Measurements from ENCODE around the gene COG7. TPM values are rescaled to one million over a fixed set of nuclear protein-coding genes. Genes with fewer than 3 reads are reported as not detected.
"Not testable (repeated sequence)": the region's sequence is repeated elsewhere in the genome, so short reads cannot be mapped to it uniquely, and the experiment has no call there.

The COG7 gene
- total RNA-seq, 1 donor from 2014 or later = 17.7 TPM

DNA sequence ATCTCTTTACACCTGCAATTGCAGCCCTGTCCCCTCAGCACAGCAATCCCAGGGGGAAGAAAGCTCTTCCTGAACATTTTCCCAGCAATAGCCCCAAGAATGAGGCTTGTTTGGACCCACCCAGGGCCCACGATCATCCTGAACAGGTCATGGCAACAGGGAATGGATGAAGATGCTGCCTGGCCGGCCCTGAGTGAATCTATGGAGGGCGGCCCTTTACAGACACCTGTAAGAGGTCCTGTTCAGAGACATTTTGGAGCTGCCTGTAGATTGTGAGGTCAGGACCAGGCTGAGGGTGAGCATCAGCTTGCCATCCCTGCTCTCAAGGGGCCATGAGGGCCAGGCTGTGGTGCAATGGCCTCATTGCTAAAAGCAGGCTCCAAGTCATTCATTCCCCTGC, 69.1 kb downstream of the COG7 start:
- Mint-ChIP-seq H3K4me1 (ENCODE audit: low read depth) (no peaks in the 10 kb centered on the region), H3K9me3 (ENCODE audit: low read depth) (no peaks in the 10 kb centered on the region), H3K27me3 (ENCODE audit: low read depth) (peaks cover 9% of the 10 kb centered on the region), H3K27ac (ENCODE audit: unreplicated experiment) (no peak overlapping the region), H3K36me3 (ENCODE audit: low read depth) (peaks cover 7% of the 10 kb centered on the region), H3K4me3 (ENCODE audit: unreplicated experiment) (no peak overlapping the region)
- peak; percentile 37 for DNase-seq (ENCODE audit: low spot score)
- TF ChIP-seq, protein P1, sequence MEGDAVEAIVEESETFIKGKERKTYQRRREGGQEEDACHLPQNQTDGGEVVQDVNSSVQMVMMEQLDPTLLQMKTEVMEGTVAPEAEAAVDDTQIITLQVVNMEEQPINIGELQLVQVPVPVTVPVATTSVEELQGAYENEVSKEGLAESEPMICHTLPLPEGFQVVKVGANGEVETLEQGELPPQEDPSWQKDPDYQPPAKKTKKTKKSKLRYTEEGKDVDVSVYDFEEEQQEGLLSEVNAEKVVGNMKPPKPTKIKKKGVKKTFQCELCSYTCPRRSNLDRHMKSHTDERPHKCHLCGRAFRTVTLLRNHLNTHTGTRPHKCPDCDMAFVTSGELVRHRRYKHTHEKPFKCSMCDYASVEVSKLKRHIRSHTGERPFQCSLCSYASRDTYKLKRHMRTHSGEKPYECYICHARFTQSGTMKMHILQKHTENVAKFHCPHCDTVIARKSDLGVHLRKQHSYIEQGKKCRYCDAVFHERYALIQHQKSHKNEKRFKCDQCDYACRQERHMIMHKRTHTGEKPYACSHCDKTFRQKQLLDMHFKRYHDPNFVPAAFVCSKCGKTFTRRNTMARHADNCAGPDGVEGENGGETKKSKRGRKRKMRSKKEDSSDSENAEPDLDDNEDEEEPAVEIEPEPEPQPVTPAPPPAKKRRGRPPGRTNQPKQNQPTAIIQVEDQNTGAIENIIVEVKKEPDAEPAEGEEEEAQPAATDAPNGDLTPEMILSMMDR (IDR thresholded peaks at IDR 0.05) = no peak

DNA sequence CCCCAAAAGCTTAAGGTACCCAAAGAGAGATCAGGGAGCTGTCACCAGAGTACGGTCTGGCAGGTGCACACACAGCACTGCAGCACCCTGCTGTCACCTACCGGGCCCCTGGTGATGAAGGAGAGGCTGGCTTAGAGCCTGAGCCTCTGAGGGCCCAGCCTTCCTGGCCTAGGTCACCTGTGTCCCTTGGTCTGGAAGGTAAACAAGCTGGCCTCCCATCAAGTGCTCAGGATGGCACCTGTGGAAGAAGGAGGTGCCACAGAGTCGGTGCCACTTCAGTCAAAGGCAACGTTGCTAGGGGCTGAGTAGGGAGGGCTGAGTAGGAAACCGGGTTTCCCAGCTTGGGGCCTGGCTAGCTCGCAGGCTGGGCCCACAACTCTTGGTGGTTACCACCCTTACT, 70.7 kb downstream of the COG7 start:
- Mint-ChIP-seq H3K36me3 (ENCODE audit: low read depth) (no peaks in the 10 kb centered on the region), H3K27me3 (ENCODE audit: low read depth) (peaks cover 10% of the 10 kb centered on the region), H3K4me1 (ENCODE audit: low read depth) (no peaks in the 10 kb centered on the region), H3K9me3 (ENCODE audit: low read depth) (no peaks in the 10 kb centered on the region), H3K4me3 (ENCODE audit: unreplicated experiment) (no peak overlapping the region), H3K27ac (ENCODE audit: unreplicated experiment) (no peak overlapping the region)
- DNase-seq (ENCODE audit: low spot score) = peak; percentile 70
- TF ChIP-seq, protein P1 (IDR thresholded peaks at IDR 0.05) = no peak

DNA sequence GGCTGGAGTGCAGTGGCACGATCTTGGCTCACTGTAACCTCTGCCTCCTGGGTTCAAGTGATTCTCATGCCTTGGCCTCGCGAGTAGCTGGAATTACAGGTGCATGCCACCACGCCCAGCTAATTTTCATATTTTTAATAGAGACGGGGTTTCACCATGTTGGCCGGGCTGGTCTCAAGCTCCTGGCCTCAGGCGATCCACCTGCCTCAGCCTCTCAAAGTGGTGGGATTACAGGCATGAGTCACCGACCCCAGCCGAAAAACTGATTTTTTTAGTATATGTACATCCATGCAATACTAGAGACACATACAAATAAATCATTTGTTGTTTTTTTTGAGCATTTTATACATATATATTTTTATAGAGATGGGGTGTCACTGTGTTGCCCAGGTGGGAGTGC, 71.3 kb downstream of the COG7 start:
- not testable (repeated sequence) for H3K27ac Mint-ChIP-seq (ENCODE audit: unreplicated experiment); H3K9me3 Mint-ChIP-seq (ENCODE audit: low read depth); H3K4me3 Mint-ChIP-seq (ENCODE audit: unreplicated experiment); H3K36me3 Mint-ChIP-seq (ENCODE audit: low read depth); H3K4me1 Mint-ChIP-seq (ENCODE audit: low read depth)
- DNase-seq (ENCODE audit: low spot score) = peak; percentile 26
- peaks cover 10% of the 10 kb centered on the region for H3K27me3 Mint-ChIP-seq (ENCODE audit: low read depth)

DNA sequence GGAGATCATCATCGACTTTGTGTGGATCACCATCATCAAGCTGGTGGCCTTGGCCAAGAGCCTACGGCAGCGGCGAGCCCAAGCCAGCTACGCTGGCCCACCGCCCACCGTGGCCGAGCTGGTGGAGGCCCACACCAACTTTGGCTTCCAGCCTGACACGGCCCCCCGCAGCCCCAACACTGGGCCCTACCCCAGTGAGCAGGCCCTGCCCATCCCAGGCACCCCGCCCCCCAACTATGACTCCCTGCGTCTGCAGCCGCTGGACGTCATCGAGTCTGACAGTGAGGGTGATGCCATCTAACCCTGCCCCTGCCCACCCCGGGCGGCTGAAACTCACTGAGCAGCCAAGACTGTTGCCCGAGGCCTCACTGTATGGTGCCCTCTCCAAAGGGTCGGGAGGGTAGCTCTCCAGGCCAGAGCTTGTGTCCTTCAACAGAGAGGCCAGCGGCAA, 72.5 kb downstream of the COG7 start:
- Mint-ChIP-seq H3K27ac (ENCODE audit: unreplicated experiment) (no peak overlapping the region), H3K27me3 (ENCODE audit: low read depth) (peaks cover 15% of the 10 kb centered on the region), H3K4me3 (ENCODE audit: unreplicated experiment) (no peak overlapping the region), H3K36me3 (ENCODE audit: low read depth) (no peaks in the 10 kb centered on the region), H3K4me1 (ENCODE audit: low read depth) (no peaks in the 10 kb centered on the region), H3K9me3 (ENCODE audit: low read depth) (no peaks in the 10 kb centered on the region)
- peak; percentile 84 for DNase-seq (ENCODE audit: low spot score)
- TF ChIP-seq, protein P1 (IDR thresholded peaks at IDR 0.05) = no peak

DNA sequence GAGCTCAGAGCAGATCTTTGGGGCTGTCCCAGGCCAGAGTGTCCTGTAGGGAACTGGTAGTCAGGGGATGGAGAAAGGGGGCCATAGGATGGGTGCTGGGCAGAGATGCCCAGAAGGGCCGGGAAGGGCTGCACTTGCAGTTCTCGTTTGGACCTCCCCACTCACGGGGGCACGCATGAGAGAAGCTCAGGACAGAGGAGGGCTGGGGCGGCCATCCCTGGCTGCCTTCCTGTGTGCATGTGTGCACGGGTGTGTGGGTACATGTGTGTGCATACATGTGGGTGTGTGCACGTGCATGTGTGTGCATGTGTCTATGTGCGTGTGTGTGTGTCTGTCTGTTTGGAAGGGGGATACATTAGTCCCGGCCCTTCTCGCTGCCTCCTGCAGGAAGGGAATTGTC, 73.3 kb downstream of the COG7 start:
- Mint-ChIP-seq H3K27ac (ENCODE audit: unreplicated experiment) (no peak overlapping the region), H3K27me3 (ENCODE audit: low read depth) (peaks cover 15% of the 10 kb centered on the region), H3K36me3 (ENCODE audit: low read depth) (no peaks in the 10 kb centered on the region), H3K4me1 (ENCODE audit: low read depth) (no peaks in the 10 kb centered on the region), H3K9me3 (ENCODE audit: low read depth) (no peaks in the 10 kb centered on the region), H3K4me3 (ENCODE audit: unreplicated experiment) (no peak overlapping the region)
- TF ChIP-seq, protein P1 (IDR thresholded peaks at IDR 0.05) = no peak
- peak; percentile 79 for DNase-seq (ENCODE audit: low spot score)

DNA sequence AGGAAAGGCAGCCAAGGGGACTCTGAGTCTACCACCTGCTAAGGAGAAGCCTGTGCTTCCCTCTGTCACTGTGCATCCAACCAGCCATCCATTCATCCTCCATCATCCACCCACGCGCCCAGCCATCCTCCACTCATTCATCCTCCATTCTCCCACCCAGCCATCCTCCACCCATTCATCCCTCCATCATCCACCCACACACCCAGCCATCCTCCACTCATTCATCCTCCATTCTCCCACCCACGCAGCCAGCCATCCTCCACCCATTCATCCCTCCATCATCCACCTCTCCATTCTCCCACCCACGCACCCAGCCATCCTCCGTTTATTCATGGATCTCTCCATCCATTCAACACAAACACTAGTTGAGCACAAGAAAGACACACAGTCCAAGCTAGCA, 74.1 kb downstream of the COG7 start:
- Mint-ChIP-seq H3K27me3 (ENCODE audit: low read depth) (peaks cover 15% of the 10 kb centered on the region), H3K36me3 (ENCODE audit: low read depth) (no peaks in the 10 kb centered on the region), H3K27ac (ENCODE audit: unreplicated experiment) (no peak overlapping the region), H3K4me3 (ENCODE audit: unreplicated experiment) (no peak overlapping the region), H3K4me1 (ENCODE audit: low read depth) (no peaks in the 10 kb centered on the region), H3K9me3 (ENCODE audit: low read depth) (no peaks in the 10 kb centered on the region)
- DNase-seq (ENCODE audit: low spot score) = peak; percentile 42
- TF ChIP-seq, protein P1 (IDR thresholded peaks at IDR 0.05) = no peak

All from chondrocyte (in vitro differentiated cells).